HuH-7 (cell line): ENCODE data around the gene ZNF831.

Experiments used
- DNase-seq: peaks from one replicate; pipeline ENCODE4 v3.0.0; 2011; ENCODE audit warnings: low spot score

The ZNF831 gene

GRCh38 chr20:59305908-59306655, 142.5 kb downstream of the ZNF831 start:
- no peak for DNase-seq

- DNase-seq: no peak
These were observed 143.6 kb downstream of the ZNF831 start for GRCh38 chr20:59307270-59307669.
